H1 (cell line): Measurements from ENCODE around the gene SAT1. TPM values are rescaled to one million over a fixed set of nuclear protein-coding genes. Genes with fewer than 3 reads are reported as not detected.

Experiments used
- BACH1 ChIP-seq: IDR thresholded peaks from 2 replicates; pipeline ENCODE4 v1.6.1; 2012; ENCODE audit warnings: low read length, improper control_type of control experiment
- GABPA ChIP-seq: IDR thresholded peaks from 2 replicates; pipeline ENCODE4 v1.6.1; 2011; ENCODE audit warnings: mild to moderate bottlenecking, low read length, moderate library complexity, borderline replicate concordance; ENCODE audit not compliant: insufficient read depth
- JUND ChIP-seq: IDR thresholded peaks from 2 replicates; pipeline ENCODE4 v1.6.1; 2011; ENCODE audit warnings: mild to moderate bottlenecking, improper control_type of control experiment, low read length
- polyA plus RNA-seq, 7 experiments: library from polyadenylated mRNA; depleted of rRNA in 3 of 7; stranded (reverse) in 5 of 7; unstranded in 2 of 7; fragments of >200 nt in 5 of 7; fragments of 200-250 nt in 2 of 7; gene quantifications; 1 replicate in 5 of 7; 2 replicates in 1 of 7; 4 replicates in 1 of 7; pipeline versions ENCODE4 v1.2.1 to v1.2.3, GENCODE V29; 2011 to 2013; ENCODE audit warnings: missing spikeins in 2 of 7, mixed read lengths in 2 of 7
- total RNA-seq: library from RNA; stranded (reverse); fragmentation: NEBNext Ultra II Directional; extraction: Animal tissue kit (Norgen Biotek cat#: 25700); gene quantifications from 2 replicates; pipeline ENCODE4 v1.2.1, GENCODE V29; 2021
- TF ChIP-seq, protein P1 (sequence below): IDR thresholded peaks from 2 replicates; pipeline ENCODE4 v1.6.1; 2011; ENCODE audit warnings: low read length, improper control_type of control experiment

Gene SAT1
- total and polyA plus RNA-seq, 2 of the 8 experiments (the other 6 are each of a cell fraction or from before 2014, with no cell fraction given) = 29.2 to 36.8 TPM

DNA sequence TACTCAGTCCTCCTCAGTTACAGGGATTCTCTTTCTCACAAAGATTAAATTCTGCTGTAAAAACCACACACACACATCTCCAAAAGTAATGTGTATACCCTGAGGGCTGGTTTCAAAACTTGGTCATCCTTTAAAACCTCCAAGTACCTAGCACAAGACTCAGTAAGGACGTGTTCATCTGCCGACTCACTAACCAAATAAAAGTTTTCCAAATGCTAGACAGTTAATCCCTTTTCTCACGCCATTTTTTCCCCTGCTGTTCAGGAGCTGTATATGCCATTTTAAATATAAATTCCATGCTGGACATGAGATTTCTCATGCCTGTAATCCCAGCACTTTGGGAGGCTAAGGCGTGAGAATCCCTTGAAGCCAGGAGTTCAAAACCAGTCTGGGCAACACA is 3.9 kb upstream of the SAT1 start (continued):
- TF ChIP-seq, protein P1, sequence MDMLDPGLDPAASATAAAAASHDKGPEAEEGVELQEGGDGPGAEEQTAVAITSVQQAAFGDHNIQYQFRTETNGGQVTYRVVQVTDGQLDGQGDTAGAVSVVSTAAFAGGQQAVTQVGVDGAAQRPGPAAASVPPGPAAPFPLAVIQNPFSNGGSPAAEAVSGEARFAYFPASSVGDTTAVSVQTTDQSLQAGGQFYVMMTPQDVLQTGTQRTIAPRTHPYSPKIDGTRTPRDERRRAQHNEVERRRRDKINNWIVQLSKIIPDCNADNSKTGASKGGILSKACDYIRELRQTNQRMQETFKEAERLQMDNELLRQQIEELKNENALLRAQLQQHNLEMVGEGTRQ = no peak
- TF ChIP-seq GABPA (no peak), JUND (no peak), BACH1 (no peak)
- TF ChIP-seq, all 59 proteins: peak for 0
